HepG2 (cell line): ENCODE results near the gene HTR4. TPM values are rescaled to one million over a fixed set of nuclear protein-coding genes. Genes with fewer than 3 reads are reported as not detected.

Experiments
- ATAC-seq: fragments of 200-7000 bp; cut with Tn5 transposase; 3 replicates; pipeline ENCODE4 v1.9.1; 2020; ENCODE audit warnings: mild to moderate bottlenecking, moderate library complexity
- BruUV-seq: library from RNA; stranded (reverse); fragments of 400-500 nt; replicated peaks from 2 replicates; lab custom pipeline; 2021; lab: Mats Ljungman, UMichigan
- CTCF ChIA-PET: fragments of 300-600 bp; formaldehyde crosslinking; extraction: SDS; loops from one replicate; lab custom pipeline; 2021; ENCODE audit warnings: low total read pairs, inconsistent platforms, low intra/inter-chr PET ratio; lab: Yijun Ruan, JAX
- POLR2A ChIA-PET: fragments of 350-600 bp; sonication (Branson Sonifier 250); formaldehyde crosslinking; loops from one replicate; lab custom pipeline; 2020; ENCODE audit warnings: antibody characterized with exemption, inconsistent platforms; lab: Yijun Ruan, JAX
- DNase-seq: peaks from one replicate; pipeline ENCODE4 v3.0.0-alpha.2; 2015; ENCODE audit warnings: low spot score
- FAIRE-seq: peaks from 3 replicates; lab custom pipeline; 2011; peaks lifted over from hg19 to GRCh38; lab: Jason Lieb, UNC
- H2AFZ ChIP-seq: one replicate; pipeline ENCODE4 v1.6.1; 2011; ENCODE audit warnings: low read length, inconsistent platforms
- H3K27ac ChIP-seq: fragments of 300-600 bp; 3 replicates; pipeline ENCODE4 v1.8.0; 2011; ENCODE audit warnings: mixed run types, mild to moderate bottlenecking, mixed read lengths, low read length, inconsistent platforms; ENCODE audit not compliant: insufficient read depth; ENCODE audit errors: extremely low read length
- H3K27me3 ChIP-seq, 2 experiments: fragments of 200-600 bp in 1 of 2; 2 replicates in 1 of 2; 3 replicates in 1 of 2; pipeline versions ENCODE4 v1.6.0 to v1.8.0; 2011; ENCODE audit warnings: low read length in 2 of 2, mild to moderate bottlenecking in 2 of 2, moderate library complexity in 2 of 2, inconsistent platforms in 1 of 2; ENCODE audit not compliant: insufficient read depth in 2 of 2, control insufficient read depth in 1 of 2
- H3K36me3 ChIP-seq, 2 experiments: fragments of 200-600 bp in 1 of 2; replicated peaks in 1 of 2; 2 replicates in 1 of 2; 3 replicates in 1 of 2; pipeline versions ENCODE4 v1.5.1 to v1.8.0; 2011; ENCODE audit warnings: low read length in 2 of 2, inconsistent platforms in 1 of 2; ENCODE audit not compliant: insufficient read depth in 2 of 2, control insufficient read depth in 1 of 2
- H3K4me1 ChIP-seq: 2 replicates; pipeline ENCODE4 v1.5.1; 2012; ENCODE audit warnings: low read length, inconsistent platforms; ENCODE audit not compliant: insufficient read depth
- H3K4me2 ChIP-seq: 2 replicates; pipeline ENCODE4 v1.6.0; 2011; ENCODE audit warnings: low read depth, low read length, inconsistent platforms
- H3K4me3 ChIP-seq, 3 experiments: fragments of 200-600 bp in 1 of 3; sonication (generic), shearing (Covaris generic) in 1 of 3; replicated peaks in 1 of 3; 2 replicates each; pipeline ENCODE4 v1.5.1; 2011 to 2016; ENCODE audit warnings: low read length in 3 of 3, inconsistent platforms in 2 of 3, low read depth in 2 of 3, mild to moderate bottlenecking in 2 of 3, control low read depth in 1 of 3, mixed read lengths in 1 of 3; ENCODE audit not compliant: insufficient read depth in 1 of 3
- H3K79me2 ChIP-seq: one replicate; pipeline ENCODE4 v1.6.1; 2011; ENCODE audit warnings: low read length, inconsistent platforms; ENCODE audit not compliant: insufficient read depth
- H3K9ac ChIP-seq: 2 replicates; pipeline ENCODE4 v1.6.0; 2011; ENCODE audit warnings: mild to moderate bottlenecking, low read depth, low read length, inconsistent platforms; ENCODE audit not compliant: insufficient read depth
- H3K9me3 ChIP-seq: 2 replicates; pipeline ENCODE4 v1.5.1; 2012; ENCODE audit warnings: mild to moderate bottlenecking, low read length
- H4K20me1 ChIP-seq: 2 replicates; pipeline ENCODE4 v1.6.0; 2011; ENCODE audit warnings: inconsistent platforms, mild to moderate bottlenecking, low read length, moderate library complexity; ENCODE audit not compliant: insufficient read depth
- CREBL2 ChIP-seq: sonication (generic); formaldehyde crosslinking; IDR thresholded peaks from 2 replicates; pipeline ENCODE4 v1.8.1; 2023; ENCODE audit warnings: missing genetic modification reagents, mild to moderate bottlenecking, borderline replicate concordance
- CSRNP2 ChIP-seq: sonication (generic); formaldehyde crosslinking; conservative IDR thresholded peaks from 2 replicates; pipeline ENCODE4 v1.8.0; 2022; ENCODE audit warnings: low read depth, missing genetic modification reagents
- HNRNPUL1 ChIP-seq: fragments of 200-400 bp; formaldehyde crosslinking; IDR thresholded peaks from 2 replicates; pipeline ENCODE4 v1.6.1; 2017; ENCODE audit warnings: low read depth, mild to moderate bottlenecking, low read length, moderate library complexity
- NFIB ChIP-seq: sonication (generic); formaldehyde crosslinking; IDR thresholded peaks from 2 replicates; pipeline ENCODE4 v1.9.0; 2021; ENCODE audit warnings: missing genetic modification reagents, mild to moderate bottlenecking, borderline replicate concordance
- SALL2 ChIP-seq: sonication (generic); formaldehyde crosslinking; IDR thresholded peaks from 2 replicates; pipeline ENCODE4 v1.8.1; 2023; ENCODE audit warnings: mild to moderate bottlenecking, missing genetic modification reagents, inconsistent platforms
- SP140L ChIP-seq: sonication (generic); formaldehyde crosslinking; IDR thresholded peaks from 2 replicates; pipeline ENCODE4 v1.4.0; 2020; ENCODE audit warnings: missing genetic modification reagents, borderline replicate concordance
- U2AF1 ChIP-seq: fragments of 200-400 bp; formaldehyde crosslinking; optimal IDR thresholded peaks from 2 replicates; pipeline ENCODE3; 2017; ENCODE audit warnings: mild to moderate bottlenecking, low read depth, low read length
- ZBTB26 ChIP-seq: IDR thresholded peaks from 2 replicates; pipeline ENCODE4 v1.6.1; 2016; ENCODE audit warnings: missing compliant biosample characterization, missing genetic modification reagents, borderline replicate concordance
- ZBTB44 ChIP-seq: sonication (generic); formaldehyde crosslinking; IDR thresholded peaks from 2 replicates; pipeline ENCODE4 v1.4.0; 2020; ENCODE audit warnings: missing genetic modification reagents
- ZNF33A ChIP-seq: sonication (generic); formaldehyde crosslinking; IDR thresholded peaks from 2 replicates; pipeline ENCODE4 v1.5.1; 2020; ENCODE audit warnings: missing genetic modification reagents, mild to moderate bottlenecking, moderate library complexity, borderline replicate concordance
- ZNF562 ChIP-seq: sonication (generic); formaldehyde crosslinking; IDR thresholded peaks from 2 replicates; pipeline ENCODE4 v1.8.0; 2022; ENCODE audit warnings: missing genetic modification reagents, borderline replicate concordance
- ZSCAN22 ChIP-seq: sonication (generic); formaldehyde crosslinking; IDR thresholded peaks from 2 replicates; pipeline ENCODE4 v1.4.0; 2020; ENCODE audit warnings: mild to moderate bottlenecking, missing genetic modification reagents
- WGBS: methylation state at CpG from one replicate; pipeline ENCODE4 v1.1.6; 2017; ENCODE audit warnings: low lambda C conversion rate; 5-methylcytosine and 5-hydroxymethylcytosine counted together
- in situ Hi-C: cut with HindIII; loops from 2 replicates; pipeline ENCODE4 v1.10.0; 2017; ENCODE audit warnings: low pct_unique_long_range_greater_than_20kb; ENCODE audit not compliant: extremely low pct_ligation_motif_present
- intact Hi-C: fragments of 100-400 bp; cut with micrococcal nuclease; formaldehyde crosslinking; loops from one replicate; pipeline ENCODE4 v1.10.0; 2022; ENCODE audit not compliant: unreplicated experiment
- polyA plus RNA-seq, 8 experiments: library from polyadenylated mRNA; depleted of rRNA in 3 of 8; stranded (reverse) in 7 of 8; unstranded in 1 of 8; fragments of >200 nt; fragmentation: Illumina TruSeq in 4 of 8; extraction: Trizol in 4 of 8; gene quantifications; 2 replicates each; pipeline versions ENCODE4 v1.2.1 to v1.2.3, GENCODE V29; 2011 to 2016; ENCODE audit warnings: low read depth in 4 of 8, missing spikeins in 1 of 8, mixed read lengths in 1 of 8; ENCODE audit not compliant: insufficient read depth in 1 of 8
- total RNA-seq, 5 experiments: library from RNA; depleted of rRNA; stranded (reverse); fragments of >200 nt; fragmentation: Illumina TruSeq; extraction: Trizol; gene quantifications; 2 replicates each; pipeline ENCODE4 v1.2.3, GENCODE V29; 2016; ENCODE audit warnings: low read depth in 1 of 5

HTR4 gene
- total and polyA plus RNA-seq, 2 of the 13 experiments (the other 11 are each of a cell fraction or from before 2014, with no cell fraction given), result not detected

- no peak overlapping the region for H3K9ac ChIP-seq
- H3K36me3 ChIP-seq, result no peaks in the 10 kb centered on the region
- DNase-seq (no peak), FAIRE-seq (no peak), ATAC-seq (no peak)
- WGBS, result 5% methylated on average over 3 of the region's 3 CpGs
- H3K4me2 ChIP-seq, result no peak overlapping the region
- H3K4me3 ChIP-seq, result no peak overlapping the region
- peaks cover 13% of the 10 kb centered on the region; the same call in 1 of the 2 replicates for H3K4me1 ChIP-seq
- in situ Hi-C loops (no loop called here), intact Hi-C loops (no loop called here)
- no TSS peak for BruUV-seq
- ChIA-PET POLR2A (no interaction called here), CTCF (no interaction called here)
- TF ChIP-seq SALL2 (no peak), ZBTB26 (no peak), U2AF1 (no peak), ZBTB44 (CRISPR knock-in tag) (no peak), SP140L (no peak), NFIB (CRISPR knock-in tag) (no peak), HNRNPUL1 (no peak), CSRNP2 (no peak), CREBL2 (CRISPR knock-in tag) (no peak), ZSCAN22 (CRISPR knock-in tag) (no peak), ZNF33A (CRISPR knock-in tag) (no peak), ZNF562 (CRISPR knock-in tag) (no peak)
- H3K79me2 ChIP-seq, result no peaks in the 10 kb centered on the region
- H4K20me1 ChIP-seq, result no peaks in the 10 kb centered on the region
- H3K9me3 ChIP-seq, result no peaks in the 10 kb centered on the region
- H3K27me3 ChIP-seq, result no peaks in the 10 kb centered on the region
- H3K27ac ChIP-seq, result no peak overlapping the region
- H2AFZ ChIP-seq, result no peak overlapping the region
Measured at GRCh38 chr5:148486456-148486855, 167.9 kb downstream of the HTR4 start.
